Type B pancreatic cell (in vitro differentiated cells): ENCODE measurements around the gene SLC47A2. TPM values are rescaled to one million over a fixed set of nuclear protein-coding genes. Genes with fewer than 3 reads are reported as not detected.

Experiments used
- DNase-seq: peaks from one replicate; pipeline ENCODE4 v3.0.0; 2021; ENCODE audit warnings: mixed read lengths; ENCODE audit not compliant: unreplicated experiment; ENCODE audit errors: extremely low spot score
- H3K27ac Mint-ChIP-seq: 2 replicates; pipeline ENCODE4 v1.8.0; 2021; ENCODE audit warnings: mild to moderate bottlenecking, mixed read lengths
- H3K27me3 Mint-ChIP-seq: 2 replicates; pipeline ENCODE4 v1.8.0; 2021; ENCODE audit warnings: mixed read lengths
- H3K36me3 Mint-ChIP-seq: 2 replicates; pipeline ENCODE4 v1.8.0; 2021; ENCODE audit warnings: mixed read lengths
- H3K4me1 Mint-ChIP-seq: one replicate; pipeline ENCODE4 v1.8.0; 2021; ENCODE audit warnings: mixed read lengths; ENCODE audit not compliant: unreplicated experiment
- H3K4me3 Mint-ChIP-seq: 2 replicates; pipeline ENCODE4 v1.8.0; 2021; ENCODE audit warnings: mild to moderate bottlenecking, mixed read lengths
- H3K9me3 Mint-ChIP-seq: 2 replicates; pipeline ENCODE4 v1.8.0; 2021; ENCODE audit warnings: mixed read lengths
- CTCF ChIP-seq: fragments of 200-600 bp; sonication (generic); conservative IDR thresholded peaks from 2 replicates; pipeline ENCODE4 v1.5.0; 2021; ENCODE audit warnings: antibody characterized with exemption, mild to moderate bottlenecking
- total RNA-seq: library from RNA; stranded (reverse); gene quantifications from 2 replicates; pipeline ENCODE4 v1.2.1, GENCODE V29; 2021; ENCODE audit warnings: low replicate concordance

The SLC47A2 gene
- total RNA-seq, 1 donor from 2014 or later: not detected

DNA sequence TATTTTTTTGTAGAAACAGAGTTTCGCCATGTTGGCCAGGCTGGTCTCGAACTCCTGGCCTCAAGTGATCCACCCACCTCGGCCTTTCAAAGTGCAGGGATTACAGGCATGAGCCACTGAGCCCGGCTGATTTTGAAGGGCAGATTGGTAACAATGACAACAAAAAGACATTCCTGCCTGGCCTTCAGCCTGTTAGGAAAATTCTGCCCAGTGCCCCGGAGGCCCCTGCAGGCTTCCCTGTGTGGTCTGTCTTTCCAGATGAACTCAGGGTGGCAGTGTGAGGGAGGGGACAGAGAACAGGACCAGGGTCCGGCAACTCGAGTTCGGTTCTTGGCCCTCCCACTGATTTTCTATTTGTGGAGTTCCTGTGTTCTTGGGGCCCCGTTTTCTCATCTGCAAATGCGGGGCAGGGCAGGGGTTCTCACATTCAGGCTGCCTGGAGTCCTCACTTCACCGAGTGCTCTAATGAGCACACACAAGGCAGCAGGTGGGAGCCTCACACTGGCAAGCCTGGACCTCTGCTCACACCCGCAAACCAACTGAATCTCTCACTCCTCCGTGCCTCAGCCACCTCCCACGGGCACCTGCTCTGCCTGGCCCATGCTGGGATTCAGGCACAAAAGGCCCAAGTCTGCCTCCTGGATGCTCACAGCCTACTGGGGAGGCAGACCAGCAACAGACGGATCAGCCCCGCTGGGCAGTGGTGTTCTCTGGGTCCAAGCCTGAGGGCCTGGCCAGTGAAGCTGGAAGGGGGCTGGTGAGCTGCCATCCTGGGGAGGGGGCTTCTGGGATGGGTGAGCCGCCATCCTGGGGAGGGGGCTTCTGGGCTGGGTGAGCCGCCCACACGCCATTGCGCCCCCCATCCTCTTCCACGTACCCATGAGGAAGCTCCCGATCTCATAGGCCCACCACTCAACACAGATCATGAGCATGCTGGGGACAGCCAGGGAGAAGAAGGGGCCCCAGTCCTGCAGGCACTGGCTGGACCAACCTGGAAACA is 10.3 kb downstream of the SLC47A2 start:
- DNase-seq: no peak
- no peaks in the 10 kb centered on the region for H3K36me3 Mint-ChIP-seq
- no peaks in the 10 kb centered on the region for H3K27me3 Mint-ChIP-seq
- no peak overlapping the region for H3K27ac Mint-ChIP-seq
- H3K9me3 Mint-ChIP-seq: no peaks in the 10 kb centered on the region
- TF ChIP-seq CTCF: no peak
- peaks cover 21% of the 10 kb centered on the region for H3K4me1 Mint-ChIP-seq
- no peak overlapping the region for H3K4me3 Mint-ChIP-seq

- Mint-ChIP-seq H3K4me1 (peaks cover 21% of the 10 kb centered on the region), H3K27ac (no peak overlapping the region), H3K4me3 (no peak overlapping the region), H3K9me3 (no peaks in the 10 kb centered on the region), H3K27me3 (no peaks in the 10 kb centered on the region), H3K36me3 (no peaks in the 10 kb centered on the region)
- DNase-seq: no peak
- no peak for TF ChIP-seq CTCF
Measured at GRCh38 chr17:19705201-19705600, 11.2 kb downstream of the SLC47A2 start.

DNA sequence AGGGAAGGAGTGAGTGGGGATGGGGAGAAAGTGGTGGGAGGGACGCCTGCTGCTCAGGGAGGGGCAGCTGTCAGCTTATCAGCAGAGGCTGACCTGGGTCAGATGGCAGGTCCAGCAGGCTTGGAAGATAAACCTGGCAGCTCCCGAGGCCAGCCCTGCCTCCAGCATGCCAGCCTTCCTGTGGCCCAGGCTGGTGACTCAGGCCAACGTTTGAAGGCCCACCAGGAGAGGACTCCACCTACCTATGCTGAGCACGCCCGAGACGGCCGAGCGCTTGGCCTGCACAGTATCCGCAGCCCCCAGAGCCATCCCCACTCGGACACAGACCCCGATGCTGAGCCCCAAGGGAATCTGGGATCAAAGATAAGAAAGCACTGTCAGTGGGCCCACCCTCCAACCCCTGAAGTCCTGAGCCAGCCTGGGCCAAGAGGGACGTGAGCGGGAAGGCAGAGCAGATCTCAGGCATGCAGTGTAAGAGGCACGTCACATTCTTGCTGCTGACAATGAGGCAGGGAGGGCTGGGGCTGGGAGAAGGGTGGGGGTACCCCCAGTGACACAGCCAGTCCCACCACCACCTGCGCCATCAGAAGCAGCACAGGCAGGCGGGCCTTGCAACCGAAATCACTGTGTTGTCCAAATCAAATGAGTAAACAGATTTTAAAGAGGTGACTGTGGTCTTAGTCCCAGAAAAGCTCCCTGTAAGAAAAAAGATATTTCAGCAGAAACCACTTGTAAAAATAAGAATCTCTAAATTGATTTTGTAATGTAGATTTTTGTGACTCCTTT is 12.4 kb downstream of the SLC47A2 start:
- no peak overlapping the region for H3K27ac Mint-ChIP-seq
- no peak overlapping the region for H3K4me3 Mint-ChIP-seq
- DNase-seq: no peak
- no peaks in the 10 kb centered on the region for H3K9me3 Mint-ChIP-seq
- no peaks in the 10 kb centered on the region for H3K27me3 Mint-ChIP-seq
- no peaks in the 10 kb centered on the region for H3K36me3 Mint-ChIP-seq
- no peak for TF ChIP-seq CTCF
- H3K4me1 Mint-ChIP-seq: peaks cover 18% of the 10 kb centered on the region

DNA sequence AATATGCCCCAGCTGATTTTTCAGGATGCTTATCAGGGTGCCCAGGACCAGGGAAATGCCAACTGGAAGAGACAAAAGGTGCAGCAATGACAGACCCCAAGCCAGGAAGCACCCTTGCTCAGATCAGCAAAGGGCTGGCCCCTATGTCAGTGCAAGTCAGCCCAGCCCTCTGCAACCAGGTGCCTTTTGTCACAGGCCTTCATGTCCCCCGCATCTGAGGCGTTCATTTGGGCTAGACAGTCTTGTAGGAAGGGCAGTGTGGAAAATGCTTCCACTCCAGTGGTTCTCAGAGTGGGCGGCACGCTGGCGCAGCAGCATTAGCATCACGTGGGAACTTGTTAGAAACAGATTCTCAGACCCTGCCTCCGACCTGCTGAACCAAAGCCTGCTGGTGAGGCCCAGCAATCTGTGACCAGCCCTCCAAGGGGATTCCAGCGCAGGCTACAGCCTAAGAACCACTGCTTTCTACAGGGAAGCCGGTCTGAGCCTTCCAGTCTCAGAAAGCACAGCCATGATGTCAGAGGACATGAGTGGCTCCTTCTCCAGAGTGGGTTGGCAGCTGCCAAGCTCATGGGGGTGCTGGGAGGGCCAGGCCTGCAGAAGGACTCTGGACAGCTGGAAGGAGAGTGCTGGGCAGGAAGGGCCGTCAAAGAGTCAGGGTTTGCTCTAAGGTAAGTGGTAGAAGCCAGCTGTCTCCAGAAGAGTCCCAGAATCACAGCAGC is 13.1 kb downstream of the SLC47A2 start:
- Mint-ChIP-seq H3K4me1 (peaks cover 18% of the 10 kb centered on the region), H3K4me3 (no peak overlapping the region), H3K27me3 (no peaks in the 10 kb centered on the region), H3K36me3 (no peaks in the 10 kb centered on the region), H3K9me3 (no peaks in the 10 kb centered on the region), H3K27ac (no peak overlapping the region)
- no peak for TF ChIP-seq CTCF
- no peak for DNase-seq

DNA sequence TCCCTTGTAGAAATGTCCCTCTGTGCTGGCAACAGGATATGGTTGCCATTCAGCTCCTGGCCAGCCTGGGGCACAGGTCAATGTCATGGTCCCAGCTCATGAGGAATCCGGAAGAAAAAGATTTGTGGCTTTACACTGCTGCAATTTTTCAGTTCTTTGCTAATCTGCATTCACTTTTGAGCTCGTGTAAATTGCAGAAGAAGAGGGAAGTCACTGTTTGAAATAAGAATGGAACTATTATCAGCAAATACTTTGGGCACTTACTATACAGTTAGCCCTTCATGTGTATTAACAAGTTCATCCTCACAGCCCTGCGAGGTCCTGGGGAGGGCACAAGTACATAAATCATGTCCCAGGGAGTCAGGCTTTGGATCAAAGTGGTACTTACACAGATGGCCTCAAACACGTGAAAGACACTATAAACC is 14.2 kb downstream of the SLC47A2 start:
- DNase-seq: no peak
- Mint-ChIP-seq H3K27ac (no peak overlapping the region), H3K4me1 (peaks cover 18% of the 10 kb centered on the region), H3K27me3 (no peaks in the 10 kb centered on the region), H3K9me3 (no peaks in the 10 kb centered on the region), H3K4me3 (no peak overlapping the region), H3K36me3 (no peaks in the 10 kb centered on the region)
- no peak for TF ChIP-seq CTCF
